Stomach smooth muscle (tissue), 2 donors: ENCODE data around the gene TMEM158.
A peak's percentile ranks its signal among the peaks of the same experiment; 100 is the strongest.

Source experiments
- H3K27ac ChIP-seq: one replicate; pipeline ENCODE4 v1.7.0; 2013; ENCODE audit warnings: mild to moderate bottlenecking, low read length, inconsistent platforms
- H3K27me3 ChIP-seq, 2 donors: one replicate each; pipeline ENCODE4 v1.7.0; 2013; ENCODE audit warnings: low read length in 2 of 2; ENCODE audit not compliant: insufficient read depth in 2 of 2, control insufficient read depth in 1 of 2
- H3K36me3 ChIP-seq, 2 donors: one replicate each; pipeline ENCODE4 v1.7.0; 2013; ENCODE audit warnings: low read length in 2 of 2; ENCODE audit not compliant: control insufficient read depth in 2 of 2, insufficient read depth in 2 of 2
- H3K4me1 ChIP-seq: one replicate; pipeline ENCODE4 v1.7.0; 2013; ENCODE audit warnings: low read length; ENCODE audit not compliant: control insufficient read depth, insufficient read depth
- H3K4me3 ChIP-seq, 2 donors: one replicate each; pipeline ENCODE4 v1.7.0; 2013; ENCODE audit warnings: low read length in 2 of 2
- H3K9ac ChIP-seq, 2 donors: one replicate each; pipeline ENCODE4 v1.7.0; 2013; ENCODE audit warnings: low read length in 2 of 2, mild to moderate bottlenecking in 1 of 2
- H3K9me3 ChIP-seq, 2 donors: one replicate each; pipeline ENCODE4 v1.7.0; 2013; ENCODE audit warnings: low read length in 2 of 2; ENCODE audit not compliant: control insufficient read depth in 2 of 2
- donor health status: healthy.
- donor health status: Pancreatic carcinoma.

TMEM158 gene

DNA sequence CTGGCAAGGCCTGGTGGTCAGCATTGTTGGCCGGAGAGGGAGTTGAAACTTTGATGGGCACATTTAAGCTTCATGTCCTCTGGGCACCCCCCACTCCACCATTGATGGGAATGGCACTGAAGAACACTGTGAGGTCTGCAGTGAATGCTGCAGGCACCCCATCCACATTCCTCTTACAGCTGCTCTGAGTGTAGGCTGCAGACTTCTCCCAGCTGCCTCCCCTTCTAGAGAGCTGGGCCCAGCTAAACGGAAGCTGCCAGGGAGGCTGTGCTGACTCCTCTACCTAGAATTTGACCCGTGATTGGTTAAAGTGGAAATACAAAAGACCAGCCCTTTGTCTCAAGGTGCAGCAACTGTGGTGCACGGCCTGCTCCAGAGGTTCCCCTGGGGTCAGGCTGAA lies 10.6 kb downstream of the TMEM158 start:
- Histone ChIP-seq H3K4me1 (peaks cover 21% of the 10 kb centered on the region), H3K9ac (no peak overlapping the region), H3K27ac (no peak overlapping the region), H3K9me3 (no peaks in the 10 kb centered on the region), H3K4me3 (no peak overlapping the region), H3K36me3 (no peaks in the 10 kb centered on the region), H3K27me3 (no peaks in the 10 kb centered on the region)

DNA sequence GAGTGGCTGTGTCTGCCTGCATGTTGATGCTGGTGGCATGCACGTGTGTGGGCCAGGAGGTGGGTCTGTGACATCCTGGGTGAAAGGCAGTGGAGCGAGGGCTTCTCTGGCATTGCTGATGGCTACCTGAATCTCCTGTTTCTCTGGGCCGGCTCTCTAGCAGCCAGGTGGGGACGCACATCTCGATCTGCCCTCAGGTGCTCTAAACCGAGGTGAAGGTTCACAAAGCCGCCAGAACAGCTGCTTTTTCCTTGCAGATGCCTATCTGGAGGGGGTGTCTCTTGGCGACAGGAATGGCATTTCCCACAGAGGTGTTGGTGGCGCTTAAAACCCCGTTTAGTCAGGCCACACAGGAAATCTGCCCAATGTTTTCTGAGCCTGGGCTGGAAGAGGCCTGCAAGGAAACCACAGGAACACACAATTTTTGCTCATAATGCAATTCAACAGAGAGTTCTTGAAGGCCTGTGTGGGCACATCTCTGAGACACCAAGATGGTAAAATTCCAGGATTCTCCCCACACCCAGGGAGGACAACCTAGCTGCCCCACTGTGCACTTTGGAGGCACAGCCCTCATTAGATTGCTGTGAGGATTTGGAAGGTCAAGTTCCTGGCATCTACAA lies 11.9 kb downstream of the TMEM158 start:
- Histone ChIP-seq H3K4me1 (peaks cover 34% of the 10 kb centered on the region), H3K9me3 (no peaks in the 10 kb centered on the region), H3K36me3 (no peaks in the 10 kb centered on the region), H3K4me3 (no peak overlapping the region), H3K9ac (no peak overlapping the region), H3K27me3 (no peaks in the 10 kb centered on the region), H3K27ac (no peak overlapping the region)

DNA sequence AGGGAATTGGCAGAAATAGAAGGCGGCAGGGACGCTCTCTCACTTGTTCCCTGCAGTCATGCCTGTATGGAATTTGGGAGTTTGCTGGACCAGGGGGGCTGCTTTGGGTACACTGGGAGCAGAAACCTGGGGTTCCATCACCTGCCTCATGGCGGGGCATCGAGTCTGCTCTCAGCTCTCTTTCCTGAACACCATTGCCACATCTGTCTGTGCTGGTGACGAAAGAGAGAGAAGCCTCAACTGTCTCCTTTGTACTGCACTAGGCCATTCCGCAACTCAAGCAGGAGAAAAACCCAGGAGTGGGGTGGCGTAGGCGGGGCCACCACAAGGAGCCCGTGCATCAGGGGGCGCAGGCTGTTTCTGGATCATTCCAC lies 14.0 kb downstream of the TMEM158 start:
- no peak overlapping the region for H3K4me3 ChIP-seq
- peaks cover 30% of the 10 kb centered on the region for H3K4me1 ChIP-seq
- peak overlapping the region; percentile 53 for H3K27ac ChIP-seq
- no peaks in the 10 kb centered on the region for H3K9me3 ChIP-seq
- no peaks in the 10 kb centered on the region for H3K36me3 ChIP-seq
- H3K27me3 ChIP-seq, result no peaks in the 10 kb centered on the region
- no peak overlapping the region for H3K9ac ChIP-seq

DNA sequence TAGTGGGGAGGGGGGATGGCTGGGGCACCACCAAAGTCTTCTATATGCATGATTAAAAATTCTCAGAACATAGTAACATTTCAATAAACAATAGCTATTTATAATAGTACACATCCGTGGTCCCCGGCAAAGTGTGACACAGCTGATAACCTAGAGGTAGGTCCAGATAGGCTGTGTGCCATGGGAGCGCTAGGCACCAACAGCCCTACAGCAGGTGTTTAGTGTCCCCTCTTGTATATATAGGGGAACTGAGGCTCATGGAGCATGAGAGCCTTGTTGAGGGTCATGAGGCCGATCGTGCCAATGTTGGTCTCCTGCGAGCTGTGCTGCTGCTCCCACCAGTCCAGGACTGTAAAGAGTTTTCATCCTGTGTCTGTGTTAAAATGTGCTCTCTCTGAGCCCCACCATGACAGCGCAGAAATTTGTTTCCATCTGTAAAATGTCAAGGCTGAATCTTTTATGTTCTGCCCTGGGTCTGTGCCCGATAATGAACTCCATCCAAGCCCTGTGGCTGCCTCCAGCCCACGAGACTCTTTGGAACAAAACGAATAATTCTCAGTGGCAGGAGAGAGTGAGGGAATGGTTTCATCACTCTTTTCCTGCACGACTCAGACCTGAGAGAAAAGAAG lies 14.5 kb downstream of the TMEM158 start:
- Histone ChIP-seq H3K4me3 (no peak overlapping the region), H3K4me1 (peaks cover 30% of the 10 kb centered on the region), H3K27me3 (no peaks in the 10 kb centered on the region), H3K36me3 (no peaks in the 10 kb centered on the region), H3K27ac (peak overlapping the region; percentile 53), H3K9ac (no peak overlapping the region), H3K9me3 (no peaks in the 10 kb centered on the region)

DNA sequence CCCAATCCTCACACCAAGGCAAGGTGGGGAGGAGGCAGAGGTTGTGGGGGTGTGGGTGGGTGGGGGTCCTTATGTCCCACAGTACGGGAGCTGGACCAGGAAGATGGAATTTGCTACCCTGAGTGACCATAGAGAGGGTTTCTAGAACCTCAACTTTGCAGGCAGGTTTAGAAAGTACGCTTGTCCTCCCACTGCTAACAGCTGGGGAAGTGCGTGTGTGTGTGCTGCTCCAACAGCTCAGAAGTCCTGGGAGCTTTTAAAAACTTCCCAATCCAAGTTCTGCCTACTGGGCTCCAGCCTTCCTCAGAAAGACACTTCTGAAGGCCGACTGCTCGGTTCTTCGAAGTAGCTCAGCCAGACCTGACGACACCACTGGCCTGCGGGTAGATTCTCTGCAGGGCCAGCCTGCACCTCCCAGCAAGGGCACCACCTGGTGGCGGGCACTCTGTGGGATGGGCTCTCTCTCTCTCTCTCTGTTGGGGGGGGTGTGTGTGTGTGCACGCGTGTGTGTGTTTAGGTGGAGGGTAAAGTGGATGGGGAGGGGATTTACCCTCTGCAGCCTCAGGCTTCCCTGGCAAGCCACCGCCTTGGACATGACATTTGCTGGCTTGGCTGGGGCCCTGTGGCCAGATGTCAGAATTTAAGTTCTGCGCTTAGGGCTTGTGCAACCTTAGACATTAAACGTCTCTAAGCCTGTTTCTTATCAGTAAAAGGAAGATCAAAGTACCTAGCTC lies 15.6 kb downstream of the TMEM158 start:
- Histone ChIP-seq H3K9me3 (no peaks in the 10 kb centered on the region), H3K9ac (no peak overlapping the region), H3K4me1 (peaks cover 30% of the 10 kb centered on the region), H3K27me3 (no peaks in the 10 kb centered on the region), H3K27ac (no peak overlapping the region), H3K36me3 (no peaks in the 10 kb centered on the region), H3K4me3 (no peak overlapping the region)

DNA sequence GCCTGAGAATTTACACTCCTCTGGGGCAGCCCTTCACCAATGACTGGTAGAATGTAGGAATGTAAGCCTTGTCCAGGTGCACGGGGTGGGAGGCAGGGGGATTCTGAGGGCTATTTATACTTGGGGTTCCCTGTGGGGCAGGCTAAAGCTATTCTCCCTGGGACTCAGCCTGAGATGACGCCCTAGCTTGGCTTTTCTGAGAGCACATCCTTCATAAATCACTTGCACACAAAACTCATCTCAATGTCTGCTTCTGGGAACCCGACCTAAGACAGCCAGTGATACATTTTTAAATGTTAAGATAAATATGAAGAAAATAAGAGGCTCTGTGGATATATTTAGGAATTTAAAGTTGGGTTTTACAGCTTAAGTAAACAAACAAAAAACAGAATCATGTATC lies 16.6 kb downstream of the TMEM158 start:
- Histone ChIP-seq H3K9me3 (no peaks in the 10 kb centered on the region), H3K9ac (no peak overlapping the region), H3K27me3 (no peaks in the 10 kb centered on the region), H3K36me3 (no peaks in the 10 kb centered on the region), H3K27ac (no peak overlapping the region), H3K4me3 (no peak overlapping the region), H3K4me1 (peaks cover 32% of the 10 kb centered on the region)

DNA sequence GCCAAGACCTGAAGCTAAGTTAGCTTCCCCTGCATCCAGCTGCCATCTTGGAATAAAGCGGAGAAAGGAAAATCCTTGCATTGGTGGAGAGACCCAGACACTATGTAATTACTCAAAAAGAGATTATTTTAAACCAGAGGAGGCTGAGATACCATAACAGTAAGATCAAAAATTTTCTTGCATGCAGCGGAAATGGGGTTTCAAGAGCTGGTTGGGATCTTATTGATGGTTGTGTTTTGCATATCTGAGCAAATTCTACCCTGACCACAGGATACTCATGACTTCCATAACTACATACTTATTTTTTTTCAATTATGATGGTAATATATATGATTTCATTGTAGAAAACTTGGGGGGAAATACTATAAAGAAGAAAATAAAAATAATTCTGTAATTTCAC lies 17.5 kb downstream of the TMEM158 start:
- H3K4me3 ChIP-seq, result no peak overlapping the region
- H3K27me3 ChIP-seq, result no peaks in the 10 kb centered on the region
- no peak overlapping the region for H3K9ac ChIP-seq
- H3K27ac ChIP-seq, result no peak overlapping the region
- H3K36me3 ChIP-seq, result no peaks in the 10 kb centered on the region
- no peaks in the 10 kb centered on the region for H3K9me3 ChIP-seq
- peaks cover 32% of the 10 kb centered on the region for H3K4me1 ChIP-seq

DNA sequence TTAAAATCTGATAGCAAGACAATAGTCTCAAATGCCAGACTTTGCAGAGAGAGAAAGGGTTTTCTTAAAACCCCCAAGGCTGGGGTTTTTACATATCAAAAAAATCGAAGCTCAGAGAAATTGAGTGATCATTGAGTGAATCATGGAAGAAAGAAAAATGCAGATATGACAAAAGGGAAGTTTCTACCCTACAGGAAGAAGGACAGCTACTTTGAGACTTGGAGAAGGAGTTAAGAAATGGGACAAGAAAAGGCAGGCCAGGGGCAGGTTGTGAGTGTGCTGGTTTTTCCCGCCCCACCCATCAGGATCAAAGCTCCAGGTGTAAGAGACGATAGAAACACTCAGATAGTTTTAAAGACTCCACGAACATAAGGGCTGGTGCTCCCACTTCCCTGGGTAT lies 18.6 kb downstream of the TMEM158 start:
- Histone ChIP-seq H3K9me3 (no peaks in the 10 kb centered on the region), H3K4me3 (no peak overlapping the region), H3K36me3 (no peaks in the 10 kb centered on the region), H3K27me3 (no peaks in the 10 kb centered on the region), H3K4me1 (peaks cover 32% of the 10 kb centered on the region), H3K27ac (no peak overlapping the region), H3K9ac (no peak overlapping the region)

DNA sequence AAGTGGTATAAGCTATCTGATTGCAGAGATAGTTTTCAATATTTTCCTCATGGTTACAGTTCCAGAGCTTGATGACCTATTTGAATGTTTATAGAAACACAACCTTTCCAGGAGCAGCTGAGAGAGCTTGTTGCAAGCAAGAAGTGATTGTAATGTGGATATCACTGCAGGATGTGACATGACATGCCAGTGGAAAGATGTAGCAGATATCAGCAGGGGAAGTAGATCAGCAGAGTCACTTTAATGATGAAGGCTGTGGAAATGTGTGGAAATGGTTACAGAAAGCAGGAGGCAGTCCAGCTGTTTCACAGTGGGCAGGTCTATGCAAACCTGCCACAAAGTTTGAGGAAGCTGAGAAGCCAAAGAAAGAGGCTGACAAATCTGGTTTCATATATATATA lies 21.0 kb downstream of the TMEM158 start:
- peaks cover 14% of the 10 kb centered on the region for H3K4me1 ChIP-seq
- no peaks in the 10 kb centered on the region for H3K9me3 ChIP-seq
- H3K27ac ChIP-seq, result no peak overlapping the region
- H3K27me3 ChIP-seq, result no peaks in the 10 kb centered on the region
- no peak overlapping the region for H3K4me3 ChIP-seq
- H3K36me3 ChIP-seq, result no peaks in the 10 kb centered on the region
- H3K9ac ChIP-seq, result no peak overlapping the region

DNA sequence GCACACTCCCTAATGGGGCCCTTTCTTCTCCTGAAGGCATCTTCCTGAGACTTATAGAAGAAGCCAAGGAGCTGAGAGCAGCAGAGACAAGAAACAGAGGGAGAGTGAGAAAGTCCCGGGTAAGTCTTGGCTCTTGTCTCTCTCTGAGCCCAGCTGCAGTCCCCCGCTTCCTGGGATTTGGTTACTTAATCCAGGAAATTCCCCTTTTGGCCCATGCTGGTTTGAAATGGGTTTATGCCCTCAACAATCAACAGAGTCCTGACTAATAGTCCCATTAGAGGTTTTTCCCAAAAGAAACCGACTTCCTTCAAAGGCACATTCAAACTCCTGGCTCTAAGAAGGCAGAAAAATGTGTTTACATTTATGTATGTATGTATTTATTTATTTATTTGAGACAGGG lies 22.0 kb downstream of the TMEM158 start:
- H3K36me3 ChIP-seq, result no peaks in the 10 kb centered on the region
- H3K4me3 ChIP-seq, result no peak overlapping the region
- no peak overlapping the region for H3K9ac ChIP-seq
- no peaks in the 10 kb centered on the region for H3K9me3 ChIP-seq
- H3K27me3 ChIP-seq, result no peaks in the 10 kb centered on the region
- peaks cover 8% of the 10 kb centered on the region for H3K4me1 ChIP-seq
- no peak overlapping the region for H3K27ac ChIP-seq
